Epithelial cell of proximal tubule (primary cell): Measurements from ENCODE around the gene ELAVL1. TPM values are rescaled to one million over a fixed set of nuclear protein-coding genes. Genes with fewer than 3 reads are reported as not detected.

Source experiments
- DNase-seq: peaks from one replicate; pipeline ENCODE4 v3.0.0-alpha.2; 2011; ENCODE audit warnings: low read depth
- H3K4me3 ChIP-seq: 2 replicates; pipeline ENCODE4 v1.5.1; 2011; ENCODE audit warnings: low read depth, mild to moderate bottlenecking, low read length
- total RNA-seq: library from RNA; depleted of rRNA; stranded (reverse); fragments of >200 nt; gene quantifications from 2 replicates; pipeline ENCODE4 v1.2.3, GENCODE V29; 2015
- TF ChIP-seq, protein P1 (sequence below): conservative IDR thresholded peaks from 2 replicates; pipeline ENCODE4 v1.5.1; 2012; ENCODE audit warnings: low read depth, mild to moderate bottlenecking, low read length

Gene ELAVL1
- total RNA-seq, 1 donor from 2014 or later = 28.6 TPM

DNA sequence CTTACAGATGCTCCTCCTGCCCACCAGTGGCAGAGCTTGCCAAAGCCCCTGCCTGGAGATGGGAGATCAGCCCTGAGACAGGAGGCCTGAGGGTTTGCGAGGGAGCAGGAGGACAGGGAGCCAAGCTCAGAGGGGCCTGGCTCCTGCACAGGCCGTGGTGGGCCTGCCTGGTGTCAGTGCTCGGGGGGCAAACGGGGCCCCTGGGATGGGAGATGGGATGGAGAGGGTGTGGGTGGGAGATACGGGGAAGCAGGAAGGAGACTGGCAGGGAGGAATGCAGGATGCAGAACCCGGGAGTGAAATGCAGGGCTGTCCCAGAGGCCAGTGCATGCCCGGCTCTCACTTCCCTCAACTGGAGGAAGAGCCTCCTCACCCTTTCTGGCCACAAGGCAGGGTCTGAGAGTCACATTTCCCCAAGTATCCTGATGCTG is 19.9 kb downstream of the ELAVL1 start:
- DNase-seq = no peak
- H3K4me3 ChIP-seq = no peak overlapping the region
- TF ChIP-seq, protein P1, sequence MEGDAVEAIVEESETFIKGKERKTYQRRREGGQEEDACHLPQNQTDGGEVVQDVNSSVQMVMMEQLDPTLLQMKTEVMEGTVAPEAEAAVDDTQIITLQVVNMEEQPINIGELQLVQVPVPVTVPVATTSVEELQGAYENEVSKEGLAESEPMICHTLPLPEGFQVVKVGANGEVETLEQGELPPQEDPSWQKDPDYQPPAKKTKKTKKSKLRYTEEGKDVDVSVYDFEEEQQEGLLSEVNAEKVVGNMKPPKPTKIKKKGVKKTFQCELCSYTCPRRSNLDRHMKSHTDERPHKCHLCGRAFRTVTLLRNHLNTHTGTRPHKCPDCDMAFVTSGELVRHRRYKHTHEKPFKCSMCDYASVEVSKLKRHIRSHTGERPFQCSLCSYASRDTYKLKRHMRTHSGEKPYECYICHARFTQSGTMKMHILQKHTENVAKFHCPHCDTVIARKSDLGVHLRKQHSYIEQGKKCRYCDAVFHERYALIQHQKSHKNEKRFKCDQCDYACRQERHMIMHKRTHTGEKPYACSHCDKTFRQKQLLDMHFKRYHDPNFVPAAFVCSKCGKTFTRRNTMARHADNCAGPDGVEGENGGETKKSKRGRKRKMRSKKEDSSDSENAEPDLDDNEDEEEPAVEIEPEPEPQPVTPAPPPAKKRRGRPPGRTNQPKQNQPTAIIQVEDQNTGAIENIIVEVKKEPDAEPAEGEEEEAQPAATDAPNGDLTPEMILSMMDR = no peak

DNA sequence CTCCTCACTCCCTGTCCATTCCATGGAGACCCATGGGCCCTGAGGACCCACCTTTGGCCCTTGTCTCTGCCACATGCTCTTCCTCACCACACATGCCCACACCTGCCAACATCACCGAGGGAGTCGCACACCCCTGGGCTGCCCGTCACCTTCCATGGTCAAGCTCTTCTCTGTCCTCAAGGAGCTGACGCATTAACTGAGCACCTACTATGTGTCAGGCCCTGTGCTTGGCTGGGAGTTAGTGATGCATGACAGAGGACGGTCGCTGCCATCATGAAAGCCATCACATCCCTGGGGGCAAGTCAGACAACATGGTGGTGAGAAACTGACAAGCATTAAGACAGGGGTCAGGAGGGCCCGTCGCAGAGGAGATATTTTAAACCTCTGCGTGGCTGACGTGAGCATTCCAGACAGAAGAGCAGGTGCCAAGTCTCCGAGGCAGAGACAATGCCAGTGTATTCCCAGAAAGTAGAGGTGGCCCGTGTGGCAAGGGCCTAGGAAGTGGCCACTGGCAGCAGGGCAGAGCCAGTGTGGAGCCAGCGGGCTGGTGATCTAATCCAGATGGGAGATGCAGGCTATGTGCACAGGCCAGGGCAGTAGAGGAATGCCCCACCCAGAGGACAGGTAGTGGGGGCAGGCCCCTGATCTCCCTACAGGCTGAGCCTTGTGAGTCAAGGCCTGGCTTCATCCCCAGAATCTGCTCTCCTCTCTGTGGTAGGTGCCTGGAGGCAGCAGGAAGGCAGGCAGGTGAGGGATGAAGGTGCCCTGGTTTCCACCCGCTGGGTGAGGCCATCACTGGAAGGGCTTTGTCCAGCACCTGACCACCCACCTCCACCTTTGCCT is 21.2 kb downstream of the ELAVL1 start:
- TF ChIP-seq, protein P1 = no peak
- DNase-seq = no peak
- H3K4me3 ChIP-seq = no peak overlapping the region

DNA sequence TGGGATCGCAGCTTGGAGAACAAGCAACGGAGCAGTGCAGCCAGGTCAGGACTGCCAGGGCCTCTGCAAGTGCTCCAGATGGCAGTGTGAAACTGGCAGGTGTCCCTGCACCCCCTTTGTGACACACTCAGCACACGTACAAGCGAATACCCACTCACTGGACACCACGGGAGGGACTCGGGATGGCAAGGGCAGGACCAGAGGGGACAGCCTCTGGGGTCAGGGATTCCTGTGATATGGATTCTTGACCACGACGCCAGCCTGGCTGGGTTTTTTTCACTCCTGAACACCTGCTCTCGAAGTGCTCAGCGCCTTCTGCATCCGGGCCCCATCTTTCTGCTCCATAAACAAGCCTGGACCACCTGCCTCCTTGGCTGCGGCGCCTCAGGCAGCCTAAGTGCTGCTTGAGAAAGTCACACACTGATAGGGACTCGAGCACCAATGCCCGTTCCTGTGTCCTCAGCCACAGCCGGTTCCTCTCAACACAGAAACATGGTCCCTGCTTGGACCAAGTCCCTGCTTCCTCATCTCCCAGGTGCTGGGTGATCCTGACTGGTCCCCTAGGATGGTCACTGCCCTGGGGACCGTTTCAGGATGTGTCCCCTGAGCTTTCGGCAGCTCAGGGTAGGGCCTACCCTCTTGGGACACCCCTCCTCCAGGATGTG is 22.0 kb downstream of the ELAVL1 start:
- TF ChIP-seq, protein P1 = no peak
- no peak for DNase-seq
- no peak overlapping the region for H3K4me3 ChIP-seq

DNA sequence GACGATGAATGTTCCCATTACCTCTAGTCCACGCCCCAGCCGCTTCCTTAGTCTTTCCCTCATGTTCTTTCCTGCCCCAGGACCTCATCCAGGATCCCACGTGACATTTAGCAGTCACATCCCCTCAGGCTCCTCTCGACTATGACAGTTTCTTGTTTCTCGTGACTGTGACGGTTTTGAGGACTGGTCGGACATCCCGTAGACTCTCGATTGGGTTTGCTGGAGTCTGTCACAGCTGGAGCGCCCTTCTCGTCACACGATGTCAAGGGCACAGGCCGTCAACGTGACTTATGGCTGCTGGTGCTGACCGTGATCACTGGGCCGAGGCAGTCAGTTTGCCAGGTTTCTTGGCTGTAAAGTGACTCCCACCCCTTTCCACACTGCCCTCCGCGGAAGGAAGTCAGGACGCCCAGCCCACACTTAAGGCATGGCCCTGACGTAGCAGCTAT is 22.8 kb downstream of the ELAVL1 start:
- H3K4me3 ChIP-seq = no peak overlapping the region
- no peak for DNase-seq
- TF ChIP-seq, protein P1 = no peak

DNA sequence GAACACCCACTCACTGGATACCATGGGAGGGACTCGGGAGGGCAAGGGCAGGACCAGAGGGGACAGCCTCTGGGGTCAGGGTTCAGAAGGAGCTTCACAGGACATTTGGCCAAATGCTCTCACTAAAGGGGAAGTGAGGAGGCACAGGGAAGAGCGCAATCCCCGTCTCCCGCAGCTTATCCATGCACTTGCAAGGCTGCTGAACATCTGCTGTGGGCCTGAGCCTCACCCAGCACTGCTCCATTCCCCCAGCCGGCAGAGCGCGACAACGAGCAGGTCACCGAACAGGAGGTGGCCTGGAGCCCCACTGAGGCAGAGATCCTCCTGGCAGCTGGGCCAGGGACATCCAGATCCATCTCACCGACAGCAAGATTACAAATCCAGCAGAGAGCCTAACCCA is 23.3 kb downstream of the ELAVL1 start:
- no peak for DNase-seq
- TF ChIP-seq, protein P1 = no peak
- no peak overlapping the region for H3K4me3 ChIP-seq

DNA sequence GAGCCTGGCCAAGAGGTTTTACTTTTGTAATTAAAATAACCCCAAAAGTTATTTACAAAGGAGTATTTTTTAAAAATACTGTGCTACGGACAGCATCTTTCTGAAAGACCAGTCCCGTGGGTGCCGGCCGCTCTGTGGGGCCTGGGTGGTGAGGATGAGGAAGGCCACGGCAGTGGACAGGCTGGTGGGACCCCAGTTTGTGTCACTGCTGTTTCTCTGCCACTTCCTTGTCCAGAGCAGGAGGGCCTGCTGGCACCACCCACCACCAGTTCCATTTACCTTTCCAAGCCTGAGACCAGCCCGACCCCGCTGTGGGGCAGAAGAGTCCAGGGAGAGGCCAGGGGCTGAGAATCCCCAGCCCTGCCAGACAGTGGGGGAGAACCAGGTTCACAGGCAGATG is 23.8 kb downstream of the ELAVL1 start:
- no peak for DNase-seq
- TF ChIP-seq, protein P1 = no peak
- no peak overlapping the region for H3K4me3 ChIP-seq
